Ishikawa (cell line): ENCODE measurements around the gene STK32C.

Source experiments
- CEBPB ChIP-seq: IDR thresholded peaks from 2 replicates; pipeline ENCODE4 v1.6.1; 2012
- CREB1 ChIP-seq: IDR thresholded peaks from 2 replicates; pipeline ENCODE4 v1.6.1; 2012; ENCODE audit warnings: low read depth
- EGR1 ChIP-seq: IDR thresholded peaks from 2 replicates; pipeline ENCODE4 v1.6.1; 2012
- EP300 ChIP-seq: IDR thresholded peaks from 2 replicates; pipeline ENCODE4 v1.6.1; 2012; ENCODE audit warnings: borderline replicate concordance
- FOXM1 ChIP-seq: IDR thresholded peaks from 2 replicates; pipeline ENCODE4 v1.6.1; 2012; ENCODE audit warnings: low read depth, borderline replicate concordance
- NFIC ChIP-seq: IDR thresholded peaks from 2 replicates; pipeline ENCODE4 v1.6.1; 2012
- RAD21 ChIP-seq: IDR thresholded peaks from 2 replicates; pipeline ENCODE4 v1.6.1; 2012; ENCODE audit warnings: low read depth
- TAF1 ChIP-seq: IDR thresholded peaks from 2 replicates; pipeline ENCODE4 v1.6.1; 2012; ENCODE audit warnings: low read depth, mild to moderate bottlenecking
- TCF12 ChIP-seq: IDR thresholded peaks from 2 replicates; pipeline ENCODE4 v1.6.1; 2012; ENCODE audit warnings: low read depth
- TEAD4 ChIP-seq: IDR thresholded peaks from 2 replicates; pipeline ENCODE4 v1.6.1; 2012
- YY1 ChIP-seq: IDR thresholded peaks from 2 replicates; pipeline ENCODE4 v1.6.1; 2012; ENCODE audit warnings: low read depth
- ZBTB7A ChIP-seq: IDR thresholded peaks from 2 replicates; pipeline ENCODE4 v1.6.1; 2012; ENCODE audit warnings: low read depth
- TF ChIP-seq, protein P1 (sequence below): IDR thresholded peaks from 2 replicates; pipeline ENCODE4 v1.6.1; 2012; ENCODE audit warnings: low read depth, mild to moderate bottlenecking
- TF ChIP-seq, protein P2 (sequence below): IDR thresholded peaks from 2 replicates; pipeline ENCODE4 v1.6.1; 2012
- TF ChIP-seq, protein P3 (sequence below): IDR thresholded peaks from 2 replicates; pipeline ENCODE4 v1.6.1; 2012

The STK32C gene

DNA sequence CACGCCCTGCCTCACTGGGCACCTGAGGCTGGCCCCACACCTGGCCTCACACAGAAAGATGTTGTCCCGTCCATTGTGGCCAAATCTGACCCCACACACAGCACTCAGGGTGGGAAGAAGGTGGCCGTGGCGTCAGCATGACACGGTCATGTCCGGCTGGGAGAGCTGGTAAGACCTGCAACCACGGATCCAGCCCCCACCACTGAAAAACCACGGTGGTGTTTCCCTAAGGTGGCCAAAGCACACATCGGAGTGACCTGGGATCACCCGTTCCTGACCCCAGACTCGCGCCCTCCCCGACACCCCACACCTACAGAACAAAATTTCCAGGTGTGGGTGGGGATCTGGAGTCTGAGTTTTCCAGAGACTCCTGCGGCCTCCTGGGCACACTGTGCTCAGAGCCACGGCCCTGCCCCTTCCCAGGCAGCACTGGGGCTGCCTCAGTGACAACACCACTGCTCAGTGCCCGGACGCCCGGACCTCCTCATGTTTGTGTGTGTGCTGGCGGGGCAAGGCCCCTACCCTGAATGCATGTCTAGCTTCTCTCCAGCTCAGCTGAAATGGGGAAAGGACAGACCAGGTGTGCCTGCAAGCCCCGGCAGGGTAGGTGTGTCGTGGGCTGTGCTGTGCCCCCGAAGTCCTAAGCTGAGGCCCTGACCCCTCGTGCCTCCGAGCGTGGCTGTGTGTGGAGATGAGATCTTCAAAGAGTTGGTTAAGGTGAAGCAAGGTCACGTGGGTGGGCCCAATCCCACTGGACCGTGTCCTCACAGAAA, 36.1 kb downstream of the STK32C start:
- TF ChIP-seq TCF12 (no peak), YY1 (no peak), FOXM1 (no peak), EGR1 (no peak), NFIC (no peak), RAD21 (no peak), CREB1 (no peak), TEAD4 (no peak), EP300 (no peak), TAF1 (no peak), ZBTB7A (no peak), CEBPB (no peak)
- TF ChIP-seq, protein P1, sequence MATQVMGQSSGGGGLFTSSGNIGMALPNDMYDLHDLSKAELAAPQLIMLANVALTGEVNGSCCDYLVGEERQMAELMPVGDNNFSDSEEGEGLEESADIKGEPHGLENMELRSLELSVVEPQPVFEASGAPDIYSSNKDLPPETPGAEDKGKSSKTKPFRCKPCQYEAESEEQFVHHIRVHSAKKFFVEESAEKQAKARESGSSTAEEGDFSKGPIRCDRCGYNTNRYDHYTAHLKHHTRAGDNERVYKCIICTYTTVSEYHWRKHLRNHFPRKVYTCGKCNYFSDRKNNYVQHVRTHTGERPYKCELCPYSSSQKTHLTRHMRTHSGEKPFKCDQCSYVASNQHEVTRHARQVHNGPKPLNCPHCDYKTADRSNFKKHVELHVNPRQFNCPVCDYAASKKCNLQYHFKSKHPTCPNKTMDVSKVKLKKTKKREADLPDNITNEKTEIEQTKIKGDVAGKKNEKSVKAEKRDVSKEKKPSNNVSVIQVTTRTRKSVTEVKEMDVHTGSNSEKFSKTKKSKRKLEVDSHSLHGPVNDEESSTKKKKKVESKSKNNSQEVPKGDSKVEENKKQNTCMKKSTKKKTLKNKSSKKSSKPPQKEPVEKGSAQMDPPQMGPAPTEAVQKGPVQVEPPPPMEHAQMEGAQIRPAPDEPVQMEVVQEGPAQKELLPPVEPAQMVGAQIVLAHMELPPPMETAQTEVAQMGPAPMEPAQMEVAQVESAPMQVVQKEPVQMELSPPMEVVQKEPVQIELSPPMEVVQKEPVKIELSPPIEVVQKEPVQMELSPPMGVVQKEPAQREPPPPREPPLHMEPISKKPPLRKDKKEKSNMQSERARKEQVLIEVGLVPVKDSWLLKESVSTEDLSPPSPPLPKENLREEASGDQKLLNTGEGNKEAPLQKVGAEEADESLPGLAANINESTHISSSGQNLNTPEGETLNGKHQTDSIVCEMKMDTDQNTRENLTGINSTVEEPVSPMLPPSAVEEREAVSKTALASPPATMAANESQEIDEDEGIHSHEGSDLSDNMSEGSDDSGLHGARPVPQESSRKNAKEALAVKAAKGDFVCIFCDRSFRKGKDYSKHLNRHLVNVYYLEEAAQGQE = no peak
- TF ChIP-seq, protein P2, sequence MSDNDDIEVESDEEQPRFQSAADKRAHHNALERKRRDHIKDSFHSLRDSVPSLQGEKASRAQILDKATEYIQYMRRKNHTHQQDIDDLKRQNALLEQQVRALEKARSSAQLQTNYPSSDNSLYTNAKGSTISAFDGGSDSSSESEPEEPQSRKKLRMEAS = no peak
- TF ChIP-seq, protein P3, sequence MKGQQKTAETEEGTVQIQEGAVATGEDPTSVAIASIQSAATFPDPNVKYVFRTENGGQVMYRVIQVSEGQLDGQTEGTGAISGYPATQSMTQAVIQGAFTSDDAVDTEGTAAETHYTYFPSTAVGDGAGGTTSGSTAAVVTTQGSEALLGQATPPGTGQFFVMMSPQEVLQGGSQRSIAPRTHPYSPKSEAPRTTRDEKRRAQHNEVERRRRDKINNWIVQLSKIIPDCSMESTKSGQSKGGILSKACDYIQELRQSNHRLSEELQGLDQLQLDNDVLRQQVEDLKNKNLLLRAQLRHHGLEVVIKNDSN = no peak

DNA sequence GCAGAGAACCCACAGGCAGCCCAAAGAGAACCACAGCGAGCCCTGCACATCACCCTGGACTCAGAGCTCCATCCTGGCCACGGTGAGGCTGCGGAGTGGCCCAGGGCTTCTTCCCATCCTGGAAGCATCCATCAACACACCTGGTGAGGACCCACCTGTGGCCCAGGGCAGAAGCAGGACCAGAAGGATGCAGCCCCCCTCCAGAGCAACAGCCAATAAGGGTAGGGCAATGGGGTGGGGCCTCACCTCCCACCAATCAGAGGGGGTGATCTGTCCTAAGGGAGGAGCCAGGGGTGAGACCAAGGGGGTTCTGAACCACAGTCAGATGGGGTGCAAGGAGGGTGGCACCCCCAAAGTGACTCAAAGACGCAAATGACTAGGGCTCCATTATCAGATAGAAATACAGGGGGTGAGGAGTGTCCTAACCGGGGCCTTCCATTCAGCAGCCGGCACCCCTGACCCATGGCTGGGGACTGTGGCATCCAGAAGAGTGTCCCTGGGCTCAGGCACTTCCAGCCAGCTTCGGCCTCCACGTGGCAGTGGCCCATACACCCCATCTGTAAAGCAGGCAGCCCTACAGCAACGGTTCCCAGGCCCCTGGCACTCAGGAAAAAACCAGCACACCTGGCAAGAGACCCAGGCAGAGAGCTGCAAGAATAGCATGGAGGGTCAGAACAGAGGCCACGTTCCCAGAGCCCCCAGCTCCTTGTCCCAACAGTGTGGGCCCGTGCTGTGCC, 36.9 kb downstream of the STK32C start:
- TF ChIP-seq EP300 = no peak
- no peak for TF ChIP-seq TEAD4
- no peak for TF ChIP-seq NFIC
- no peak for TF ChIP-seq FOXM1
- no peak for TF ChIP-seq CREB1
- TF ChIP-seq ZBTB7A = no peak
- TF ChIP-seq, protein P1 = no peak
- TF ChIP-seq, protein P3 = no peak

DNA sequence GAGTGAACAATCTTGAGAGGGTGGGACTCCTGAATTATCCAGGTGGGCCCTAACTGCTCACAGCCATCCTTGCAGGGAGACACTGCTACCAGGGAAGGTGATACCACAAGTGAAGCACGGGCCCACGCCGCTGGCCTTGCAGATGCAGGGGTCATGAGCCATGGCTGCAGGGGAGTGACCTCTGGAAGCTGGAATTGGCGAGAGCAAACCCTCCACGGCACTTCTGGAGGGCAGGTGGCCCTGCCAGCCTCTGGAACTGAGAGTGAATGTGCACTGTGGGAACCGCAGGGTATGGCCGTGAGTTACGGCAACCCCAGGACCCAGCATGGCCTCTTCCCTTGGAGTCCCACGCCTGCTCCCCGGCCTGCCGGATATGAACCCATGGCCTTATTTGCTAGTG, 37.5 kb downstream of the STK32C start:
- TF ChIP-seq, protein P3 = no peak
- no peak for TF ChIP-seq NFIC
- no peak for TF ChIP-seq EP300
- no peak for TF ChIP-seq TEAD4
- TF ChIP-seq, protein P1 = no peak
- TF ChIP-seq YY1 = no peak
- TF ChIP-seq TAF1 = no peak
